Measurements from ENCODE around the gene UBE2I.

GRCh38 chr16:1361685-1362360, 52.4 kb downstream of the UBE2I start:
- TF ChIP-seq CTCF (IDR thresholded peaks at IDR 0.05) (no peak), EZH2 (IDR thresholded peaks at IDR 0.05; ENCODE audit: borderline replicate concordance, insufficient read depth, low read depth, low read length, poor library complexity, severe bottlenecking) (no peak)

Measured in B cell (primary cell).